Panc1 (cell line): ENCODE measurements around the gene CYP2W1. TPM values are rescaled to one million over a fixed set of nuclear protein-coding genes. Genes with fewer than 3 reads are reported as not detected.

Source experiments
- ATAC-seq: fragments of 200-7000 bp; cut with Tn5 transposase; 2 replicates; pipeline ENCODE4 v1.9.1; 2020; ENCODE audit warnings: mild to moderate bottlenecking, moderate library complexity
- BruUV-seq: library from RNA; stranded (reverse); fragments of 400-500 nt; replicated peaks from 2 replicates; lab custom pipeline; 2021; lab: Mats Ljungman, UMichigan
- CTCF ChIA-PET: fragments of 300-600 bp; sonication (Branson Sonifier 250); formaldehyde crosslinking; loops from one replicate; lab custom pipeline; 2022; ENCODE audit warnings: antibody characterized with exemption; lab: Charles Lee
- POLR2A ChIA-PET: fragments of 300-600 bp; sonication (Branson Sonifier 250); formaldehyde crosslinking; loops from one replicate; lab custom pipeline; 2022; ENCODE audit warnings: antibody characterized with exemption; lab: Charles Lee
- DNase-seq: peaks from one replicate; pipeline ENCODE4 v3.0.0-alpha.2; 2010; ENCODE audit warnings: low read depth, low spot score
- H3K27ac ChIP-seq: 2 replicates; pipeline ENCODE4 v1.5.1; 2011; ENCODE audit warnings: mild to moderate bottlenecking, low read length, inconsistent platforms
- H3K27me3 ChIP-seq: fragments of 200-500 bp; sonication (Bioruptor generic); 2 replicates; pipeline ENCODE4 v1.6.0; 2014; ENCODE audit warnings: low read length, inconsistent platforms; ENCODE audit not compliant: control insufficient read depth, insufficient read depth
- H3K36me3 ChIP-seq: fragments of 200-500 bp; sonication (Bioruptor generic); 2 replicates; pipeline ENCODE4 v1.5.1; 2014; ENCODE audit warnings: inconsistent platforms, mild to moderate bottlenecking, low read length, moderate library complexity; ENCODE audit not compliant: control insufficient read depth, insufficient read depth
- H3K4me1 ChIP-seq: 2 replicates; pipeline ENCODE4 v1.5.1; 2011; ENCODE audit warnings: inconsistent platforms, mild to moderate bottlenecking, low read length, moderate library complexity; ENCODE audit not compliant: control insufficient read depth, insufficient read depth
- H3K4me3 ChIP-seq, 2 experiments: 2 replicates each; pipeline ENCODE4 v1.5.1; 2011 to 2012; ENCODE audit warnings: low read depth in 2 of 2, low read length in 2 of 2, mild to moderate bottlenecking in 2 of 2, inconsistent platforms in 1 of 2, moderate library complexity in 1 of 2
- H3K9me3 ChIP-seq: fragments of 200-500 bp; sonication (Bioruptor generic); 2 replicates; pipeline ENCODE4 v1.5.1; 2014; ENCODE audit warnings: low read depth, mild to moderate bottlenecking, inconsistent platforms, low read length, moderate library complexity; ENCODE audit not compliant: control insufficient read depth, insufficient read depth
- CTCF ChIP-seq: fragments of 450-650 bp; IDR thresholded peaks from 2 replicates; pipeline ENCODE4 v1.5.1; 2017; ENCODE audit warnings: mild to moderate bottlenecking
- POLR2AphosphoS5 ChIP-seq: IDR thresholded peaks from 2 replicates; pipeline ENCODE4 v1.6.1; 2012; ENCODE audit warnings: mild to moderate bottlenecking, low read depth, low read length, moderate library complexity
- REST ChIP-seq, 2 experiments: IDR thresholded peaks; 2 replicates each; pipeline ENCODE4 v1.6.1; 2011 to 2012; ENCODE audit warnings: low read depth in 2 of 2, control low read depth in 1 of 2, low read length in 1 of 2, mild to moderate bottlenecking in 1 of 2, moderate library complexity in 1 of 2; ENCODE audit not compliant: insufficient read depth in 1 of 2
- SIN3A ChIP-seq: IDR thresholded peaks from 2 replicates; pipeline ENCODE4 v1.6.1; 2012; ENCODE audit warnings: low read depth, mild to moderate bottlenecking, low read length, moderate library complexity, borderline replicate concordance; ENCODE audit not compliant: insufficient read depth
- TCF7L2 ChIP-seq: IDR thresholded peaks from 2 replicates; pipeline ENCODE4 v1.6.1; 2011; ENCODE audit warnings: mild to moderate bottlenecking, low read depth, low read length, inconsistent platforms
- in situ Hi-C: cut with HindIII; loops from 2 replicates; pipeline ENCODE4 v1.10.0; 2016; ENCODE audit warnings: low sequenced_read_pairs, low pct_unique_long_range_greater_than_20kb
- intact Hi-C: fragments of 100-400 bp; cut with micrococcal nuclease; formaldehyde crosslinking; loops from one replicate; pipeline ENCODE4 v1.10.0; 2022; ENCODE audit not compliant: unreplicated experiment
- total RNA-seq: library from RNA; stranded (reverse); gene quantifications from one replicate; pipeline ENCODE4 v1.2.1, GENCODE V29; 2021; ENCODE audit not compliant: unreplicated experiment

Gene CYP2W1
- total RNA-seq, 1 experiment from 2014 or later = 0.74 TPM

GRCh38 chr7:981793-982510, 1.0 kb upstream of the CYP2W1 start:
- Histone ChIP-seq H3K27me3 (no peaks in the 10 kb centered on the region), H3K4me1 (peaks cover 28% of the 10 kb centered on the region), H3K4me3 (no peak overlapping the region), H3K36me3 (no peaks in the 10 kb centered on the region), H3K9me3 (no peaks in the 10 kb centered on the region), H3K27ac (no peak overlapping the region)
- no peak for TF ChIP-seq POLR2AphosphoS5
- no peak for TF ChIP-seq SIN3A
- TF ChIP-seq REST (IDR thresholded peaks at IDR 0.05; ENCODE audit: insufficient read depth in 1 of 2, low read depth in 2 of 2, low read length in 1 of 2) = no peak
- TF ChIP-seq TCF7L2 = no peak
- TF ChIP-seq CTCF = no peak
- ChIA-PET CTCF (no interaction called here), POLR2A (no interaction called here)
- BruUV-seq = no TSS peak
- in situ Hi-C loops = no loop called here
- intact Hi-C loops = no loop called here
- no peak for ATAC-seq
- DNase-seq = no peak

- in situ Hi-C loops = no loop called here
- H3K4me3 ChIP-seq = no peak overlapping the region
- no peak for ATAC-seq
- H3K36me3 ChIP-seq = no peaks in the 10 kb centered on the region
- H3K9me3 ChIP-seq = no peaks in the 10 kb centered on the region
- H3K27ac ChIP-seq = no peak overlapping the region
- peaks cover 28% of the 10 kb centered on the region for H3K4me1 ChIP-seq
- intact Hi-C loops = no loop called here
- POLR2A ChIA-PET = interaction anchor here (0.7 kb wide), 1 partner anchor 31 kb away, joined by 5 read pairs; no protein-coding TSS in a partner anchor
- no peak for DNase-seq
- H3K27me3 ChIP-seq = no peaks in the 10 kb centered on the region
- no TSS peak for BruUV-seq
- CTCF ChIA-PET = no interaction called here
- no peak for TF ChIP-seq POLR2AphosphoS5
- TF ChIP-seq CTCF = no peak
- TF ChIP-seq SIN3A = no peak
- TF ChIP-seq TCF7L2 = no peak
- TF ChIP-seq REST (IDR thresholded peaks at IDR 0.05; ENCODE audit: insufficient read depth in 1 of 2, low read depth in 2 of 2, low read length in 1 of 2) = no peak
Measured at GRCh38 chr7:982511-983003, 424 bp upstream of the CYP2W1 start.
